ENCODE data around the gene SH3TC1.

SH3TC1 gene

GRCh38 chr4:8177956-8178355 is 21.1 kb upstream of the SH3TC1 start:
- no peaks in the 10 kb centered on the region for H3K27me3 Mint-ChIP-seq
- no peaks in the 10 kb centered on the region for H3K9me3 Mint-ChIP-seq
- H3K36me3 Mint-ChIP-seq (ENCODE audit: insufficient read depth) = no peaks in the 10 kb centered on the region
- ATAC-seq (replicated peaks; ENCODE audit: extremely low read depth, poor library complexity, severe bottlenecking) (no peak), DNase-seq (ENCODE audit: low spot score in 2 of 2) (no peak)
- peaks cover 6% of the 10 kb centered on the region for H3K4me1 Mint-ChIP-seq
- no peak overlapping the region for H3K27ac Mint-ChIP-seq (ENCODE audit: low read depth)
- H3K4me3 Mint-ChIP-seq = no peak overlapping the region

- H3K9me3 Mint-ChIP-seq = no peaks in the 10 kb centered on the region
- H3K4me1 Mint-ChIP-seq = peaks cover 6% of the 10 kb centered on the region
Observed at GRCh38 chr4:8179074-8179473, 20.0 kb upstream of the SH3TC1 start.

GRCh38 chr4:8179771-8180170 is 19.3 kb upstream of the SH3TC1 start:
- Mint-ChIP-seq H3K27ac (ENCODE audit: low read depth) (no peak overlapping the region), H3K9me3 (no peaks in the 10 kb centered on the region), H3K36me3 (ENCODE audit: insufficient read depth) (no peaks in the 10 kb centered on the region), H3K4me1 (peaks cover 6% of the 10 kb centered on the region), H3K4me3 (no peak overlapping the region), H3K27me3 (no peaks in the 10 kb centered on the region)
- ATAC-seq (replicated peaks; ENCODE audit: extremely low read depth, poor library complexity, severe bottlenecking) (no peak), DNase-seq (ENCODE audit: low spot score in 2 of 2) (no peak)

More at GRCh38 chr4:8179074-8179473, 20.0 kb upstream of the SH3TC1 start:
- DNase-seq (ENCODE audit: low spot score in 2 of 2) (no peak), ATAC-seq (replicated peaks; ENCODE audit: extremely low read depth, poor library complexity, severe bottlenecking) (no peak)
- Mint-ChIP-seq H3K4me3 (no peak overlapping the region), H3K27me3 (no peaks in the 10 kb centered on the region), H3K27ac (ENCODE audit: low read depth) (no peak overlapping the region), H3K36me3 (ENCODE audit: insufficient read depth) (no peaks in the 10 kb centered on the region)

GRCh38 chr4:8180310-8181093 is 18.6 kb upstream of the SH3TC1 start:
- H3K4me3 Mint-ChIP-seq = no peak overlapping the region
- no peaks in the 10 kb centered on the region for H3K27me3 Mint-ChIP-seq
- DNase-seq (ENCODE audit: low spot score in 2 of 2) = no peak
- H3K4me1 Mint-ChIP-seq = peaks cover 6% of the 10 kb centered on the region
- H3K9me3 Mint-ChIP-seq = no peaks in the 10 kb centered on the region
- H3K27ac Mint-ChIP-seq (ENCODE audit: low read depth) = no peak overlapping the region
- no peak for ATAC-seq (replicated peaks; ENCODE audit: extremely low read depth, poor library complexity, severe bottlenecking)
- H3K36me3 Mint-ChIP-seq (ENCODE audit: insufficient read depth) = no peaks in the 10 kb centered on the region

GRCh38 chr4:8181119-8181518 is 18.0 kb upstream of the SH3TC1 start:
- Mint-ChIP-seq H3K27me3 (no peaks in the 10 kb centered on the region), H3K4me3 (no peak overlapping the region), H3K9me3 (no peaks in the 10 kb centered on the region), H3K4me1 (peaks cover 6% of the 10 kb centered on the region), H3K36me3 (ENCODE audit: insufficient read depth) (no peaks in the 10 kb centered on the region), H3K27ac (ENCODE audit: low read depth) (no peak overlapping the region)
- DNase-seq (ENCODE audit: low spot score in 2 of 2) = no peak
- no peak for ATAC-seq (replicated peaks; ENCODE audit: extremely low read depth, poor library complexity, severe bottlenecking)

GRCh38 chr4:8181844-8182243 is 17.2 kb upstream of the SH3TC1 start:
- H3K9me3 Mint-ChIP-seq = no peaks in the 10 kb centered on the region
- H3K36me3 Mint-ChIP-seq (ENCODE audit: insufficient read depth) = no peaks in the 10 kb centered on the region
- H3K4me1 Mint-ChIP-seq = peaks cover 3% of the 10 kb centered on the region
- no peak overlapping the region for H3K27ac Mint-ChIP-seq (ENCODE audit: low read depth)
- DNase-seq (ENCODE audit: low spot score in 2 of 2) = no peak
- ATAC-seq (replicated peaks; ENCODE audit: extremely low read depth, poor library complexity, severe bottlenecking) = no peak
- peaks cover 5% of the 10 kb centered on the region for H3K27me3 Mint-ChIP-seq
- H3K4me3 Mint-ChIP-seq = no peak overlapping the region

GRCh38 chr4:8182294-8182693 is 16.8 kb upstream of the SH3TC1 start:
- H3K27ac Mint-ChIP-seq (ENCODE audit: low read depth) = no peak overlapping the region
- peaks cover 9% of the 10 kb centered on the region for H3K27me3 Mint-ChIP-seq
- H3K9me3 Mint-ChIP-seq = no peaks in the 10 kb centered on the region
- DNase-seq (ENCODE audit: low spot score in 2 of 2) = no peak
- H3K36me3 Mint-ChIP-seq (ENCODE audit: insufficient read depth) = no peaks in the 10 kb centered on the region
- ATAC-seq (replicated peaks; ENCODE audit: extremely low read depth, poor library complexity, severe bottlenecking) = no peak
- H3K4me1 Mint-ChIP-seq = no peaks in the 10 kb centered on the region
- H3K4me3 Mint-ChIP-seq = no peak overlapping the region

GRCh38 chr4:8182858-8183725 is 16.0 kb upstream of the SH3TC1 start:
- H3K27me3 Mint-ChIP-seq = peaks cover 17% of the 10 kb centered on the region
- no peak for DNase-seq (ENCODE audit: low spot score in 2 of 2)
- H3K27ac Mint-ChIP-seq (ENCODE audit: low read depth) = no peak overlapping the region
- H3K4me3 Mint-ChIP-seq = no peak overlapping the region
- H3K9me3 Mint-ChIP-seq = no peaks in the 10 kb centered on the region
- no peaks in the 10 kb centered on the region for H3K4me1 Mint-ChIP-seq
- ATAC-seq (replicated peaks; ENCODE audit: extremely low read depth, poor library complexity, severe bottlenecking) = no peak
- no peaks in the 10 kb centered on the region for H3K36me3 Mint-ChIP-seq (ENCODE audit: insufficient read depth)

- no peak overlapping the region for H3K4me3 Mint-ChIP-seq
- ATAC-seq (replicated peaks; ENCODE audit: extremely low read depth, poor library complexity, severe bottlenecking) (no peak), DNase-seq (ENCODE audit: low spot score in 2 of 2) (no peak)
- no peak overlapping the region for H3K27ac Mint-ChIP-seq (ENCODE audit: low read depth)
- H3K9me3 Mint-ChIP-seq = no peaks in the 10 kb centered on the region
- no peaks in the 10 kb centered on the region for H3K4me1 Mint-ChIP-seq
- peaks cover 21% of the 10 kb centered on the region for H3K27me3 Mint-ChIP-seq
- no peaks in the 10 kb centered on the region for H3K36me3 Mint-ChIP-seq (ENCODE audit: insufficient read depth)
Observed at GRCh38 chr4:8184061-8184460, 15.0 kb upstream of the SH3TC1 start.

- Mint-ChIP-seq H3K36me3 (ENCODE audit: insufficient read depth) (no peaks in the 10 kb centered on the region), H3K4me3 (no peak overlapping the region), H3K27me3 (peaks cover 21% of the 10 kb centered on the region), H3K27ac (ENCODE audit: low read depth) (no peak overlapping the region), H3K4me1 (no peaks in the 10 kb centered on the region), H3K9me3 (no peaks in the 10 kb centered on the region)
- no peak for DNase-seq (ENCODE audit: low spot score in 2 of 2)
- ATAC-seq (replicated peaks; ENCODE audit: extremely low read depth, poor library complexity, severe bottlenecking) = no peak
Observed at GRCh38 chr4:8185295-8185694, 13.8 kb upstream of the SH3TC1 start.

- H3K36me3 Mint-ChIP-seq (ENCODE audit: insufficient read depth) = no peaks in the 10 kb centered on the region
- no peaks in the 10 kb centered on the region for H3K9me3 Mint-ChIP-seq
Observed at GRCh38 chr4:8185930-8186329, 13.2 kb upstream of the SH3TC1 start.

GRCh38 chr4:8188085-8188484 is 11.0 kb upstream of the SH3TC1 start:
- H3K27ac Mint-ChIP-seq (ENCODE audit: low read depth) = no peak overlapping the region

More at GRCh38 chr4:8185930-8186329, 13.2 kb upstream of the SH3TC1 start:
- no peak overlapping the region for H3K4me3 Mint-ChIP-seq
- no peak for ATAC-seq (replicated peaks; ENCODE audit: extremely low read depth, poor library complexity, severe bottlenecking)
- no peak for DNase-seq (ENCODE audit: low spot score in 2 of 2)
- no peaks in the 10 kb centered on the region for H3K4me1 Mint-ChIP-seq
- H3K27ac Mint-ChIP-seq (ENCODE audit: low read depth) = no peak overlapping the region
- peaks cover 21% of the 10 kb centered on the region for H3K27me3 Mint-ChIP-seq

More at GRCh38 chr4:8188085-8188484, 11.0 kb upstream of the SH3TC1 start:
- H3K4me3 Mint-ChIP-seq = no peak overlapping the region
- no peak for ATAC-seq (replicated peaks; ENCODE audit: extremely low read depth, poor library complexity, severe bottlenecking)
- peaks cover 3% of the 10 kb centered on the region for H3K4me1 Mint-ChIP-seq
- H3K9me3 Mint-ChIP-seq = no peaks in the 10 kb centered on the region
- peaks cover 1% of the 10 kb centered on the region for H3K36me3 Mint-ChIP-seq (ENCODE audit: insufficient read depth)
- peaks cover 21% of the 10 kb centered on the region for H3K27me3 Mint-ChIP-seq
- no peak for DNase-seq (ENCODE audit: low spot score in 2 of 2)
